HG03520 (cell line): Measurements from ENCODE around the gene ABTB2.

Source experiments
- ATAC-seq: cut with Tn5 transposase; IDR thresholded peaks from one replicate; pipeline ENCODE4 v1.9.1; 2021; ENCODE audit warnings: mild to moderate bottlenecking, moderate library complexity; ENCODE audit not compliant: unreplicated experiment

Gene ABTB2

GRCh38 chr11:34317666-34318065, 40.1 kb downstream of the ABTB2 start:
- ATAC-seq, result no peak

GRCh38 chr11:34317036-34317360, 40.8 kb downstream of the ABTB2 start:
- ATAC-seq, result no peak

DNA sequence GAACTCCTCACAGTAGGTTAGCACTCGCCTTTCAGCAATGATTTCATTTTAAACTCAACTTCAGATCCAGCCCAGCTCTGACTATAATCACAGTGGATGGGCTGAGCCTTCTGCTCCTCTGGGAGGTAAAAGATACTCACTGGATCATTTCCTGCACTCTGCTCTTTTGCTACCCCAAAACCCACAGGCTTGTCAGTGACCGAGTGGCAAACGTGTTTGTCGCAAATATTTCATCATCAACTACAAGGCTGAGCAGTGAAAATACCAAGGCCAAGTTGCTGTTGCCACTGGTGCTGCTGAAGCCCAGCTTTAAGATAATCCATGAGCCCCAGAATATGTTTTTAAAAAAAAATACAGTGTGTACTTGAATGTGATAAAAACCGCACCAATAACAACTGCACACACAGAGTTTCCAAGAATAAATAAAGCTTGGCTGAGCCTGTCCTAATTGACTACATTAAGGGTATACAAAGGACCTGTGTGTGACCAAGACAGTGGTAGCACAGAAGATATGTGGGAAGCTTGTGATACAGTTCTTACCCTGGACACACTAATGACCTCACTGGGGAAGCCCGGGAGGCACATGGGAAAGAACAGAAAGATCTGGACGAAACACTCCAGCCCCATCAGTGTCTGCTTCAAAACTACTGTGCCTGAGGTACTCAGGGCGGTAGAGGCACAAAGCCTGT, 41.3 kb downstream of the ABTB2 start:
- ATAC-seq, result no peak

- ATAC-seq, result no peak
Measured at GRCh38 chr11:34315394-34315793, 42.4 kb downstream of the ABTB2 start.

GRCh38 chr11:34314936-34315335, 42.9 kb downstream of the ABTB2 start:
- ATAC-seq, result no peak

GRCh38 chr11:34314176-34314575, 43.6 kb downstream of the ABTB2 start:
- ATAC-seq, result no peak

DNA sequence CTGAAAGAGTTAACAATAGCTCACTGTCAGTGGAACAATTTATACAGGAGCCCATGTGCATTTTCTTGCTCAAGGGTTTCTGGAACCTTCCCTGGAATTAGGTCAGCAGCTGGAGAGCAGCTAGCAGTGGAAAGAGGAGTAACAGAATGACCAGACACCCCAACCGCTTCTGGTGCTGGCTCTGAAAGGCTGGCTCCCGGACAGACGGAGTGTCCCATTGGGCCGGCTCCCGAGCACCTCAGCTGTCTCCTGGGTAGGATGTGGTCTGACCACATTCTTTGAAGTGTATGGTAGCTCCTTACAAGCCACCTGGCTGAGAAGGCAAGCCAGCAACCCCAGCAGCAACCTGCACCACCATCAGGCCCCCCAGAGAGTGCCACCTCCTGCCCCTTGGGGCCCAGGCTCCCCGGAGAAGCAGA, 44.7 kb downstream of the ABTB2 start:
- no peak for ATAC-seq

DNA sequence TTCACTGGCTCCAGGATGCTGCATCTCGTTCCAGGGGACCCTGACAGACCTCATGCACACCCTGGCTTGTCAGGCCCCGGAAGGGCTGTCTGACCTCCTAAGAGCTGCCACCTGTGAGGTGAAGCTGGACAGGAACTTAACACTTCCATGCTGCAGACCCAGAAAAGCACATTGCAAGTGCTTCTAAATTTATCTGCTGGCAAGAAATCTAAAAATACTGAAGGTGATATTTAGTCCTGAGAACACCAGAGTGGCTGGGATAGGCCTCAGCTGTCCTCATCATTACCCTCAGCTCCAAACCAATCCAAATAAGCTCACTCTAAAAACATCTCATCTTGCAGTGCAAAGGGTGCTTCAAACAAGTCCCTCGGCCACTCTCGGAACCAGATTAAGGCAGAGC, 46.7 kb downstream of the ABTB2 start:
- no peak for ATAC-seq

- ATAC-seq, result no peak
Measured at GRCh38 chr11:34309965-34310364, 47.8 kb downstream of the ABTB2 start.

DNA sequence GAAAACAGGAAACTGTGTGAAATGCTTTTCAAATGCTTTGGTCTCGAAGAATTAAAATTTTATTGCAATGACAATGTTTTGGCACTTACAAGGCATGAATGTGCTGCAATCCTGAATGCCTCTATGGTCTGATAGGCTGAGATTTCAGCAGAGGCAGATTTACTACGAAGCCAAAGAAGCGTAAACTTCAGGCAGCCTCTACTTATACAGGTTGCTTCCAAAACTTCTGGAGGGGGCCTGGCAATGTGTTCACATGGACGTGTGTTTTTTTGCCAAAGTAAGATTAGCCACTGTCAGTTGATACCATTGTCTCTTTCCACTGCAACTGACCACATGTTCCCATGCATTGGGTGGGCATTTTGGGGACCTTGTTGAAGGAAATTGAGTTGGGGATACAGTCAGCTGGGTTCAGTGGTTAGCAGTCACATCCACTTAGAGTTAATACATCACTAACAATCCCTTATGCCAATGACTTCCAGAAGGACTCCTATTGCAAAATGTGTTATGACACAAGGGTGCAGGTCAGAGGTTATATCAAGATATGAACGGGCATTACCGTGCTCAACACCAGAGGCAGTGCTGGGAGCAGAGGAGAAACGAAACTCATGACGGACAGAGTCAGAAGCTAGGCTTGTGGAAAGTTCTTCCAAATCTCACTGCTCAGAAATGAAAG, 48.8 kb downstream of the ABTB2 start:
- no peak for ATAC-seq

GRCh38 chr11:34308049-34308912, 49.5 kb downstream of the ABTB2 start:
- no peak for ATAC-seq

DNA sequence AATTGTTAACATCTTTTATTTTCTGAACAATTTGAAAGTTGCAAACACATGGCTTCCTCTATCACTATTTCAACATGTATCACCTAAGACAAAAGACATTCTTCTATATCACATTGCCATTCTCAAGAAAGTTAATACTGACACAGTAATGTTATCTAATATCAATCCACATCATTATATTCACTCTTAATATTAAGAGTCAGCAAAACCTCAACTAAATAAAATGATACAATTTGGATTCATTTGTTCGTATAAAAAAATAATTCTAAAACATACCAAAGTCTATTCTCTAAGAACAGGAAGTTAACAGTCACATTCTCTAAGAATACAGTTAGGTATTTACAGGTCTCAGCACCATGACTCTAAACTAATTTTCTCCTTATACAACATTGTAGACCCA, 52.0 kb downstream of the ABTB2 start:
- no peak for ATAC-seq

GRCh38 chr11:34305193-34305592, 52.6 kb downstream of the ABTB2 start:
- no peak for ATAC-seq

DNA sequence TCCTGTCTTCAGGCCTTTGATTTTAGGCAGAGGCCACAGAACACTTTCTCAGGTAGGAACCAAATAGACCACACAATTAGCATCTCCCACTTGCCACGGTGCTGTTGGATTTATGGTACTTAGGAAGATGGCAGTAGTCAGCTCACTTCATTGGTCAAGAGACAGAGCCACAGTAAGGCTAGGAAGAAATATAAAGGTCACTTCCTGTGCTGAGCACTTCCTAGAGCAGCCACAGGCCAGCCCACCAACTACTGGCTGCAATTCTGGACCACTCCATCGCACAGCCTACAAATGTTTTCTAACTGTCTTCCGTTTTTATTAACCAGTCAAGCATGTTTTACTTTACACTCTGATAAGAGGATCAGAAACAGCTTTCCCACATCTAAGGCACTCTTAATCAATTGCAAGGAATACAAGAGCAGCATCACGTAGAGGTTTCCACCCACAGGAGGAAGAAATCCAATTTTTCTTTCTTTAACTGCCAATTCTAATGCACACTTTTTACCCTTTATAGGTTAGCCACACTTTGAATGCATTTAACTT, 54.7 kb downstream of the ABTB2 start:
- ATAC-seq, result no peak

DNA sequence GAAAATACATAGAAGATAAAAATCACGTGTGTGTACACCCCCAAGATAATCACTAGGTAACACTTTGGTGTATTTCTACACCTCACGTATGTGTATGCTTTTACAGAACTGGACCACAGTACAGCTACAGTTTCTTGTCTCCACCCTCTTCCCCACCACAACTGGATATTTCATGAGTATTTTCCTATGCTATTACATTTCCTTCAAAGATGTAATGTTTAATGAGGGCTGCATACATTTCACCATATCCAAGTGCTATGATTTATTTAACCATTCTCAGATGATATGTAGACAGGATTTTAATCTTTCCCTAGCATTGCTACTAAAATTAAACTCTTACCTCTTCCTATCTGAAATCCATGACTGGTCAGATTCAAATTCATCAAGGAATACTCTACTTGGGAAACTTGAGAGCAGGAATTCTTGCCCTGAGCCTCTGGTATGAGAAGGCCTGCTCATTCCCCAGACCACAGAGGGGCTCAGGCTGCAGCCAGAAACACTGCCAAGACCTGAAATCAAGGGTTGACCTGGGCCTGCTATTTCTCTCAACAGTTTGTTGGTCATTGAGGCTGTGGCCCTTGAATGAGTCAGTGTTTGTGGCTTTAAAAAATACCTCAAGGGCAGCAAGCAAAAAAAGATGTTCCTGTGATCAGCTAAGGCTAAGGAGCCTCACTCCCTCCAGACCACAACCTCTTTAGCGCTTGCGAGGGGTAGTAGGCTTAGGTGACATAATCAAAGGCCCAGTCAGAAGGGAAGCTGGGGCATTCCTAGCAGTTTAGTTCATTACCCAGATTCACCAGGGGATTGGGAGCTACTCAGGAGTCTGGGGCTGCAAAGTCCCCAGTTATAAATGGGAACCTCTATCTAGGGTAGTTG, 55.5 kb downstream of the ABTB2 start:
- ATAC-seq, result no peak

GRCh38 chr11:34300926-34301295, 56.9 kb downstream of the ABTB2 start:
- ATAC-seq, result no peak

DNA sequence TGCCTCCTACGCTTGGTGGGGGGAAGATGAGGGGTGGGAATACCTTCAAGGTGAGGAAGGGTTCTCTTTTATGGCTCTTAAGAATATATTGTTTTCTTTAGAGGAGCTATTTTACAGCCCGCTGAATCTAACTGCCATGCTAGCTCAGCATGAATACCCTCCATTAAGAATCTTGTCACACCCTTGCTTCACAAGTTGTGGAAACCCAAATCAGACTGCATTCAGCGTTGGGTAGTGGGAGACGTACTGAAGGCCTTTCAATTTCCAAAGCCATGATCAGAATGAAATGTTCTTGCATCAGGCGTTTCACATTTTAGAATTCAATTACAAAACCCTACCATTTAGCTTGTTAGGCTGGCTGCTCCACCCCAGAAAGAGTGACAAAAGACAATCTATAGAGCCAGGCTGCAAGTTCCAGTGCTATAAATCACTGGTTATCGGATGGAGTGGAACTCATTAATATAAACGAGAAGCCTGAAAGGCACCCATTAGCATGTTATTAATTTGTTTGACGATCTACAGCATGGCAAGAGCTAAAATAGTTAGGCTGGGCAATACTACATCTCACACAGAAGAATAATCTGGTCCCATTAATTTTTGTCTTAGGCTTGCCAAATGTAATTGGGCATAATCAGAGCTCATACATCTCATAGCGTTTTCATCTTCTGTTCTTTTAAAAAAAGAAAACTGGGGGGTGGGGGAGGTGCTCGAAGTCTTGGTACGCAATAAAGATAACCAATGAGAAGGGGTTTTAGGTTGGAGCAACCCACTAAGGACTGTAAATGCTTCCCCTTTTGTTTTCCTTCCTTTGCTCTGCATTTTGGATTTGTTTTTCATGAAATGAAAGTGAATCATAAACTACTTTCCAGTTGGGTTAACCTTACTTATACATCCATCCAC, 57.5 kb downstream of the ABTB2 start:
- no peak for ATAC-seq

- ATAC-seq, result no peak
Measured at GRCh38 chr11:34299284-34299972, 58.4 kb downstream of the ABTB2 start.

GRCh38 chr11:34298871-34299270, 58.9 kb downstream of the ABTB2 start:
- no peak for ATAC-seq
